GM19023 (cell line): ENCODE measurements around the gene RPS19BP1.
"Not testable (repeated sequence)": the region's sequence is repeated elsewhere in the genome, so short reads cannot be mapped to it uniquely, and the experiment has no call there.

Experiments
- ATAC-seq: cut with Tn5 transposase; IDR thresholded peaks from one replicate; pipeline ENCODE4 v1.9.1; 2021; ENCODE audit warnings: mild to moderate bottlenecking, moderate library complexity; ENCODE audit not compliant: unreplicated experiment

The RPS19BP1 gene

DNA sequence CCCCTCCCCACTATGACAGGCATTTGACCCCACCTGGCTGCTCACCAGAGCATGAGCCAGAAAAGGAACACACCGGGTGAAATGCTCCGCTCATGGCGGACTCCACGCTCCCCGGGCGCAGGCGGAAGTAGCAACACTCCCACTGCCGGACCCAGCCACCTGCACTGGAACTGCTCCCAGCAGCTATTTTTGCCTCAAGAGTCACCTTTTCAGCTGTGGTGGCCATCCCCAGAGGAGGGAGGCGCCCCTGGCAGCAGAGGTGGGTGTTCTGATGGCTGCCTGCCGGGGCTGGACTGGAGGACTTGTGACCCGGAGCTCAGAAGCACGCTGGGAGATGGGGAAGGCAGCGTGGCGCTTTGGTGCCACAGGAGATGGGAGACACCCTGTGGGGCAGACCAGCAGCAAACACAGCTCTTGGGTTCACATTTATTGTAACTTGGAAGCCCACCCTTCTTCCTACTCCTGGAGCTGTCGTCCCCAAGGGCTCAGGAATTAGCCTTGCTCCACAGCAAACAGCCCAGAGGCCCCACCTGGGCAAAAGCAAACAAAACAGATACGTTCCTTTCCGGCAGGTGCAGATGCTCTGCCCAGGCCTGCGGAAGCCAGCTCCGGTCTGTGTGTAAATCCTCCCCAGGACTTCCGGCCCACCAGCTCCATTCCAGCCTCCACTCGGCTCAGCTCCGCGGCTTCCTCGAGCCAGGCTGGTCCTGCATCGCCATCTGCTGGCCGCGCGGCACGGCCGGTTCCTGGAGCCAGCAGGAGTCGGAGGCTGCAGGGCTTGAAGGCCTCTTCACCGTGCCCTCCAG, 3.7 kb downstream of the RPS19BP1 start:
- ATAC-seq = no peak

DNA sequence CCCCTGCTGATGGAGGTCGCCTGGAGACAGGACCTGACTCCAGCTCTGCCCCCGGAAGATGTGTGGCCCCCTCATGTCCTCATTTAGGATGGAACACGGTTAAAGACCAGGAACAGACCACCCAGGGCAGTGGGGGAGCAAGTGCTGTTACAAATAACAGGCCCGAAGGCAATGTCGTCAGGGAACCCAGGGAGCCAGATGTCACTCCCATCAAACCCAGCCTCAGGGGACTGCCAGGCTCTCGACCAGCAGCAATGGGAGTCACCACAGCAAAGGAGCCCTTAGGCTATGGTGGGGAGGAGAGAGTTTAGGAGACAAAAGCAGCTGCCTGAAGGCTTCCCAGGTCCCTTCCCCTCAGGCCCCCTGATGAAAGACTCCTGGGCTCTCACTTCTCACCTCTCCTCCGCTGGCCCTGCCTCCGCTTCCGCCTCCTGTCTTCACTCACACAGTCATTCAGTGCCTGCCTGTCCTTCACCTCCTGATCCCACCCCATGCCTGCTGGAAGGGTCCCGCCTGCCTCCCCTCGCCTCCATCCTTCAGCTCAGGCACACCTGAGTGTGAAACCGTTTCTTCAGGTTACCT, 4.4 kb downstream of the RPS19BP1 start:
- ATAC-seq = no peak

DNA sequence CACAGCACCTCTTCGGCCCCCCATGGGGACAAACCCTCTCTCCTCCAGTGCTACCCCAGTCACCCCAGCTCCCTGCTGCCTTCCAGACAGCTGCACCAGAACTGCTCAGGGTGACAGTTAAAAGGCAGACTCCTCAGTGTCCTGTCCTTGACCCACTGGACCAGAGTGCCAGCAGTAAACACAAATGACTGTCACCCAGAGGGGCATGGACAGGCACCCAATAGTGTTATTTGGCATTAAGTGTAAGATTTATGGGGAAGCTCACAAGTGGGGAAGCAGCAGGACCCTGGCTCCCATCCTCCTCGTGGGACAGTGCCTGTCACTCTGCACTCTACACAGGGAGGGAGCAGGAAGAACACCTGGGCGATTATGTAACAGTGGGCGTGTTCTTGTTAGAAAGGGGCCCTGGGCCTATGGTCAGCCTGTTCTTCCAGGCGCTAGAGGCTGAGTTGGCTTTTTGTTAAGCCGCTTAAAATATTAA, 5.0 kb downstream of the RPS19BP1 start:
- no peak for ATAC-seq

DNA sequence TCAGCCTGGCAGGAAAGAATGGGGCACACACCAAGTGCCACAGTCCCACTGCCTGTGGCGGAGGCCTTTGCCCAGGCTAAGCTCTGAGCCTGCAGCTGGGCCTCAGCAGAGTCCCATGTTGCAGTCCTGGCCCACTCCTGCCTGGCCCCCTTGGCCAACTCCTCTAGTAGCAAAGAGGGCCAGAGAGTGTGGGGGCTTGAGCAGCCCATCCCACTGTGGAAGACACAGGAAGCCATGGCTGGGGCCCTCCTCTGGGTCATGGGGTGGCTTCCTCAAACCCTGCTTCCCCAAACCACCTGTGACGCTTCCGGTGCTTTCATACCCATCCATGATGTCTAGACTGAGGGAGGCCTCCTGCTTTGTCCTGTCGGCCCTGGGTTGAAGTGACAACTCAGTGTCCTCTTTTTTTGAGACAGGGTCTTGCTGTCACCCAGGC, 5.8 kb downstream of the RPS19BP1 start:
- no peak for ATAC-seq

DNA sequence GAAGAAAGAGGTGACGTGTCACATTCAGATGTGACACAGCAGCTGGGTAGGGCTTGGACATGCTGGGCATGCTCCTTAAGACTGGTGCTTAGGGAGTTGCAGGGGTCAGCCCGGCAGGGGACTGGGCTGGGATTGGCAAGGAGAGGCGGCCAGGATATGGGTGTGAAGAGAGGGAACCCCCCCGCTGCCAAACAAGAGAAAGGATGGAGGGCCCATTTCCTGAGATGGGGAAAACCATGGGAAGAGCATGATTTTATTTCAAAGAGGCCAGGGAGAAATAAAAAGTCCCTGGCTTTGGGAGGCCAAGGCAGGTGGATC, 6.9 kb downstream of the RPS19BP1 start:
- no peak for ATAC-seq

DNA sequence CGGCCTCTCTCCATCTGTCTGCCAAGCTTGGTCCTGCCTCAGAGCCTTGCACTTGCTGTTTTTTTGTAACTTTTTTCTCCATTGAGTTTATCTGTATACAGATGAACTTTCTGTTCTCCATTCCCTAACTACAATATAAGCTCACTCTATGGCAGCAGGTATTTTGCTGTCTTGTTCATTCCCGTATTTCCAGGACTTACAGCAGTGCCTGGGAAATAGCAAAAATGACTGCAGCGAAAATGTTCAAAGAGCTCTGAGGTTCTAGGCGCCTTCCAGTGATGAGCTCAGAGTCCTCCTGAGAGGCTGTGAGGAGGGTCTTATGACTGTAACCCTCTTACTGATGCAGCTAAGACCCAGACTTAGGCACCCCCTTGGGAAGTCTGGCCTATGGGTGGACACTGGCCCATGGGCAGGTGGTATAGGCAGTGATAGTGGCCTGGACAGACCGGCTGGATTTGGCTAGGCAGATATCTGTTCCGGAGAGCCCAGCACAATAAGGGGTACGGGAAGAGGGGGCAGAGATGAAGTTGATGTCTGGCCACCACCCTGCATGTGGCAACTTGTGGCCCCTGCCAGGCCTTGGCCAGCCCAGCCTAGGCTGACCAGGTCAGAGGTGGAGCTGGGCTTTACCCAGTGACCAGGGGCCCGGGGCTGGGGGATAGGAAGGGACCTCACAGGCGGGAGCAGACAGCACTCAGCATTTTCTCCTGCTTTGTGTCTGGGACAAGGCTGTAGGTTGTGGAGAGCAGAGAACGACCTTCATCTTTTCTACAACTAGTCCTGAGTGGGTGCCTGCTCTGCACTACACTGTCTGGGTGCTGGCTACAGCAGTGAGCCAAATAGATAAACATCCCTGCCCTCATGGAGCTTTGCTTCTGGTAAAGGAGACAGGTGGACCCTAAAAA, 7.5 kb downstream of the RPS19BP1 start:
- no peak for ATAC-seq

DNA sequence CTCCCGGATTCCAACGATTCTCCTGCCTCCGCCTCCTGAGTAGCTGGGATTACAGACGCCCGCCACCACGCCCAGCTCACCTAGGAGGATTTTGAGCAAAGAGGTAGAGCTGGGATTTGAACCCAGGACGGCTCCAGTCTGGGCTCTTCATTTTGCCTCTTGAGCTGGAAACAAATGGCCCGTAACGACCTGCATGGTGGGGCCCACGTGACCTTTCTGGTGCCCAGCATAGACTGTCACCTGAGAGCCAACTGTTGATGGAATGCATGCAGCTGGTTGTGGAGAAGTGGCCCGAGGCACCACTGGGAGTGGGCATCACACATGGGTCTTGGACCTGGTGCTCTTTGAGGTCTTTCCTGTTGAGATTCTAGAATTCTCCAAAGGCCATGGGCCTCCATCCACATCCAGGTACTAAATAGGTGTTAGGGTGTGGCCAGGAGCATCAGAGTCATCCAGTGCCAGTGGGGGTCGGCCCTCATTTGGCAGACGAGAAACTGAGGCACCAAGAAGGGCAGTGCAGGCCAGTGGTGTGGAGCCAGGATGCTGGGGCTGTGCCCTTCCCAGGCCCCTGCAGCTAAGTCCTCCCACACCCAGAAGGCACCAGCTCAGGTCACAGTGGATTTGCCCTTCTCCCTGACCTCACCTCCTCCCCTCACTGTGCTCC, 8.3 kb downstream of the RPS19BP1 start:
- ATAC-seq = no peak

DNA sequence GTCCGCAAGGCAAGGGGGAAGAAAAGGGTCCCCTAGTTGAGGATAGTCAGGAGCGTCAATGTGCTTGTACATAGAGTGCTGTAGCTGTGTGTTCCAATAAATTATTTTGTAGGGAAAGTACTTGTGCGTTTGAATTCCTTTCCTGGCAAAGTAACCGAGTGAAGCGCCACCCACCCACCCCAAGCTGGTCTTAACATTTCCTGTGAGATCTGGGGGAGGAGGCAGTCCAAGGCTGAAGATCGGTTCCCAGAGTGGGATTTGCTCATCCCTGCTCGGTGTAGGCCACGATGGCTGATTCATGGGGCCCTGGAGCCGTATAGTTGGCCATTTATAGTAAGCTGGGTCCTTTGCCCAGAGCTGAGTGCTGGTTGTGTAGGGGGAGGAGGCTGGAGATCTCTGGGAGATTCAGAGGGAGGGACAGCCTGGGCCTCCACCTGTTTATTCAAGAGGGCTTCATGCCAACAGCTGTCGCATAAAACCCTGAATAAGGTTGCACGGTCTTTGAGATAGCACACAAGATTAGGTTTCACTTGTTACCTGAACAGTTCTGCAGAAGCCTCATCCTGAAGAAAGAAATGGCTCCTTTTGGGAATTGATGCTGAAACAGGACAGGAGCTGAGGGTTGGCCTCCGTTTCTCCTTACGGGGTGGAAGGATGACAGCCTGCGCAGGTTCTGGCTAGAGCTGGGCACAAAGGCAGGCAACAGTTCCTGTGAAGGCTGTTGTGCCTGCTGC, 9.8 kb downstream of the RPS19BP1 start:
- ATAC-seq = no peak

DNA sequence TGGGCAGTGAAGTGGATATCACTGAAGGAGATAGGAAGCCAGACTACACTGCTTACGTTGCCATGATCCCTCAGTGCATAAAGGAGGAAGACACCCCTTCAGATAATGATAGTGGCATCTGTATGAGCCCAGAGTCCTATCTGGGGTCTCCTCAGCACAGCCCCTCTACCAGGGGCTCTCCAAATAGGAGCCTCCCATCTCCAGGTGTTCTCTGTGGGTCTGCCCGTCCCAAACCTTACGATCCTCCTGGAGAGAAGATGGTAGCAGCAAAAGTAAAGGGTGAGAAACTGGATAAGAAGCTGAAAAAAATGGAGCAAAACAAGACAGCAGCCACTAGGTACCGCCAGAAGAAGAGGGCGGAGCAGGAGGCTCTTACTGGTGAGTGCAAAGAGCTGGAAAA, 10.5 kb downstream of the RPS19BP1 start:
- not testable (repeated sequence) for ATAC-seq

DNA sequence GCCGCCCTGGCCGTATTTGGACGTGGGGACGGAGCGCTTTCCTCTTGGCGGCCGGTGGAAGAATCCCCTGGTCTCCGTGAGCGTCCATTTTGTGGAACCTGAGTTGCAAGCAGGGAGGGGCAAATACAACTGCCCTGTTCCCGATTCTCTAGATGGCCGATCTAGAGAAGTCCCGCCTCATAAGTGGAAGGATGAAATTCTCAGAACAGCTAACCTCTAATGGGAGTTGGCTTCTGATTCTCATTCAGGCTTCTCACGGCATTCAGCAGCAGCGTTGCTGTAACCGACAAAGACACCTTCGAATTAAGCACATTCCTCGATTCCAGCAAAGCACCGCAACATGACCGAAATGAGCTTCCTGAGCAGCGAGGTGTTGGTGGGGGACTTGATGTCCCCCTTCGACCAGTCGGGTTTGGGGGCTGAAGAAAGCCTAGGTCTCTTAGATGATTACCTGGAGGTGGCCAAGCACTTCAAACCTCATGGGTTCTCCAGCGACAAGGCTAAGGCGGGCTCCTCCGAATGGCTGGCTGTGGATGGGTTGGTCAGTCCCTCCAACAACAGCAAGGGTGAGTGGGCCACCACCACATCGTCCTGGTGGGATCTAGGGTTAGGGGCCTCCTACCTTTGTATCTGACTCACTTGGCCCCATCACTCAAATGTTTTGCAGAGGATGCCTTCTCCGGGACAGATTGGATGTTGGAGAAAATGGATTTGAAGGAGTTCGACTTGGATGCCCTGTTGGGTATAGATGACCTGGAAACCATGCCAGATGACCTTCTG, 11.3 kb downstream of the RPS19BP1 start:
- not testable (repeated sequence) for ATAC-seq

DNA sequence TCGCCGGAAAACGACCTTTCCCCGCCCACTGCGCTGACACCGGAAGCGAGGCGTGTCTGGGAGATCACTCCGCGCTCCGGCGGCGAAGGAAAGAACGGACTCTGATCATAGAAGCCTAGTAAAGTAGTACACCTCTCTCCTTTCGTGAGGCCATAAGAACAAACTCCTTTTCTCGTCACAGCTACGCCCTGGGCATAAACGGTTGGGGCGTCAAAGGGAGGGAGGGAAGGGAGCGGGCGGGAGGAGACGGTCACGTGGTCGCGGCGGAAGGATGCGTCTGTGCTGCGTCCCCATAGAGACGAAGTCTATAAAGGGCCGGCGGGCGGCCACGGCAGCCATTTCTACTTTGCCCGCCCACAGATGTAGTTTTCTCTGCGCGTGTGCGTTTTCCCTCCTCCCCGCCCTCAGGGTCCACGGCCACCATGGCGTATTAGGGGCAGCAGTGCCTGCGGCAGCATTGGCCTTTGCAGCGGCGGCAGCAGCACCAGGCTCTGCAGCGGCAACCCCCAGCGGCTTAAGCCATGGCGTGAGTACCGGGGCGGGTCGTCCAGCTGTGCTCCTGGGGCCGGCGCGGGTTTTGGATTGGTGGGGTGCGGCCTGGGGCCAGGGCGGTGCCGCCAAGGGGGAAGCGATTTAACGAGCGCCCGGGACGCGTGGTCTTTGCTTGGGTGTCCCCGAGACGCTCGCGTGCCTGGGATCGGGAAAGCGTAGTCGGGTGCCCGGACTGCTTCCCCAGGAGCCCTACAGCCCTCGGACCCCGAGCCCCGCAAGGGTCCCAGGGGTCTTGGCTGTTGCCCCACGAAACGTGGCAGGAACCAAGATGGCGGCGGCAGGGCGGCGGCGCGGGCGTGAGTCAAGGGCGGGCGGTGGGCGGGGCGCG, 12.1 kb downstream of the RPS19BP1 start, which contains the start of gene ATF4:
TSS of gene ATF4 (plus strand) at position 337 of the 880 bp plus-strand sequence. CDS start 884 bp downstream, outside the sequence.
- ATAC-seq = peak; percentile 39

DNA sequence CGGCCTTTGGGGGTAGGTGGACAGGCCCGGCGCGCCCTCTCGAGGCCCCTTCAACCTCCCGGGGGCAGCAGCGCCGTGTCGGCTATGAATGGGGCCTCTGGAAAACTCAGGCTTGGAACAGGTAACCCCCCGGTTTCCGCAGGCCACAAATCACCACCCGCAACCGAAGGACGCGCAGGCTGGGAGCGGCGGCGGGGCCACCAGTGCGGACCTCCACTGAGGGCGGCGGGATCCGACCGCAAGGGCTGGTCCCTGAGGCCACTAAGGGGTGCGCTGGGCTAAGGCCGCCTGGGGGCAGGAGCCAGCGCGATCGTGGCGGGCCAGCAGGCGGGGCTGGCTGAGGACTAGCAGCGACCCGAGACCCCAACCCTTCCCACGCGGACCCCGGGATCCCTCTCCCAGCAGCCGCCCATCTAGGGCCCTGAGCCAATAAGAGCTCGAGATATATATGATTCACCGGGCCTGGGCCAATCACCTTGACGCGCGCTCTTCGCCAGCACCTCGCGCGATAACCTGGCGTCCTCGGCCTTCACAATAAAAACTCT, 12.8 kb downstream of the RPS19BP1 start:
- peak; percentile 71 for ATAC-seq

DNA sequence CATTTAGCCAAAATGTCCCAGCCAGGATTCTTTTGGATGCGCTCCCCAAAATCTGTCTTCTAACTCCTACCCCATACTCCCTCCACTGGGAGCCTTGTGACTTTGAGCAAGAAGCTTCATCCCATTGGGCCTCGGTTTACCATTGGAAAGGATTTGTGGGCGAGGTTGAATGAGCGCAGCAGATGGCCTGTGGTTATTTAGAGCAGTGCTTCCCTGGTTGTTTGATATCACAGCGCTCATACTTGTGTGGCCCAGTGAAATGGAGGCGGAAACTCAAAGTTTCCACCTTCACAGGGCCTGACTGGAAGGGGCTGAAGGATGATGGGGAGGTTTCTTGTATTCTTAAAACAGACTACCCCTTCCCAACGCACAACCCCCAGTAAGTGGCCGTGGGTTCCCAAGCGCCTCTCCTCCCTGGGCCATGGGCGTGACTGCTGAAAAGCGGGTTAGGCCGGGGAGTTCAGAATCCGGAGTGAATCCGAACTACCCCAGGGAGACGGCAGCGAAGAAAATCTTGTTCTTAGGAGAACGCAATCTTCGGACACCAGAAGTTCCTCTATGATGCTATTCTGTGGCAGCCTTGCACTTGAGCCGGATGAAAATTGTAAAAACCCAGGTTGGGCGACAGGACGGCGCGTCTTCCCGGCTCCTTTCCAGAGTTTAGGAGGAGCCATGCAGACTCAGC, 13.4 kb downstream of the RPS19BP1 start:
- no peak for ATAC-seq

DNA sequence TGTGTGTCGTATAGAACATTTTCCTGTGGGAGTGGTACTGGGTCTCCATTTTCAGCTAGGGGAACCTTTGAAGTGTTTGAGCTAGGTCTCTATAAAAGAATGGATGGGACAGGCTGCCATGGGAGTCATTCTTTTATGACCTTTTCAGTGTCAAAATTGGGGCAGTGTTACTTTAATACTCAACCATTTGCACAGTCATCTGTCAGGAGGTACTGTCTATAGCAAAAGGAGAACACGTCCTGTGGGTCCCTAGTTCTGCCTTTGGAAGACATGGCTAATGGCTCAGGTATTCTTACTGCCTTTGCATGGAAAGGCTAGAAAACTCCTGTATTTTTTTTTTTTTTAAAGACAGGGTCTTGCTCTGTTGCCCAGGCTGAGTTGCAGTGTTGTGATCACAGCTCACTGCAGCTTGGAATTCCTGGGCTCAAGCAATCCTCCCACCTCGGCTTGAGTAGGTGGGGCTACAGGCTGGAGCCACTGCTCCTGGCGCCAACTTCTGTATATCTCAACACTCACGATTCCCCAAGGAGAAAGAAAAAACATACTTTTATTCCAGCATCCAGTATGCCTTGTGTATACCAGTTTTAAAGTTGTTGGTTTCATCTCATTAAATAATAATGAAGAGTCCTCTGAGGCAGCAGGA, 14.3 kb downstream of the RPS19BP1 start:
- no peak for ATAC-seq

DNA sequence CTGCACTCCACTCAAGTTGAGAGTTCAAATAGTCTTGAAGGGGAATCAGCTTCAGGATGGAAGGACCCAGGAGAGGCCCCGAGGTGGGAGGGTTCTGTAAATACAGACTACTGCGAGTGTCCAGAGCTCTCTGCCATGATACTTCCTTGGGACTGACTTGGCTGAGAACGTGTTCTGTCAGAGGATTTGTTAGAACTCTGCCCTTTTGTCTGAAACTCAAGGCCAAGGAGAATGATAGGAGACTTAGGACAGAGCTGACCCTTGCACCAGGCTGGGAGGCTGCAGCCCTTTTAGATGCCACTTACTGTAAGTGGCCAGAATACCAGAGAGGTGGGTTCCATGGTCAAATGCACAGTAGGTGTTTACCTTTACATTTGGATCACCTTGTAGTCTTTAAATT, 15.1 kb downstream of the RPS19BP1 start:
- no peak for ATAC-seq

DNA sequence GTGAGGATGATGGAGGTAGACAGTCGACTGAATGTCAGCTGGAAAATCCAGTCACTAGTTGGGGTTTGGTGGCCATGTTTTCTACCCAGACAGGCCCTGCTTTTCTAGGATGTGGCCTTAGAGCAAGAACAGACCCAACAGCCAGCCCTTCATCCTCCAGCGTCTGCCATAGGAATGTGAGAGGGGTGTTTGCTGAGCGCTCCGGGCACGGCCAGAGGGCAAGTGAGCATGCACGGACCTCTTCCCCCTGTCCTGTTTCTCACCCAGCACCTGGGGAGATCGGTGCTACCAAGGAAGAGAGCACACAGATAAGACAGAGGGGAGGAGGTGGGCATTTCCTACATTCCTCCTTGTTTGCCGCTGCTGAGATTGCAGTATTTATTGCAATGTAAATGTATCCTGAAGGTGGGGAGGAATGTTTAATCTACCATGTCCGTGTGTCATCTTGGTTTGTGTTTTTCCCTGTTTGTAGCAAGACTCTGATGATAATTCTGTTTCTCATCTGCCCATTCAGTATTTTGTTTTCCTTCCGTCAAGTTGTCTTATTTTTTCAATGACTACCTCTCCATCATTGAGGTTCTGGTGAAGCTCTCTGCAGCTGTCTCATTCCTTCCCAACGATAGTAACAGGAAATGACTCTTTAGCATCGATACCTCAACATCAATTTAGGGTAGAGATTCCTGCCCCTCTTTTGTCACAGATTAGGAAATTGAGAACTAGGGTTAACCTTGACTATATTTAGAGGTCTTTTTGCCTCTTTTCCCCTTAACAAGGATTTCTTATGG, 17.1 kb downstream of the RPS19BP1 start:
- no peak for ATAC-seq
